Upper lobe of left lung (tissue), 4 donors: ENCODE results near the gene SLC12A8.

ENCODE experiments used
- CTCF ChIP-seq, 6 experiments: fragments of 450-650 bp in 4 of 6; fragments of 200-600 bp in 2 of 6; sonication (generic) in 2 of 6; IDR thresholded peaks; one replicate each; pipeline ENCODE4 v1.5.1; 2016 to 2019; ENCODE audit warnings: antibody characterized with exemption in 6 of 6
- POLR2AphosphoS5 ChIP-seq, 2 donors: sonication (generic); formaldehyde crosslinking; IDR thresholded peaks; one replicate each; pipeline ENCODE4 v1.5.1; 2017; ENCODE audit warnings: antibody characterized with exemption in 2 of 2

GRCh38 chr3:125175295-125176078, 37.1 kb downstream of the SLC12A8 start:
- TF ChIP-seq POLR2AphosphoS5 (IDR thresholded peaks at IDR 0.05) (no peak), CTCF (IDR thresholded peaks at IDR 0.05) (no peak)
